Esophagus muscularis mucosa (tissue), 4 donors: Measurements from ENCODE around the gene LEKR1. TPM values are rescaled to one million over a fixed set of nuclear protein-coding genes. Genes with fewer than 3 reads are reported as not detected.
"Not testable (repeated sequence)": the region's sequence is repeated elsewhere in the genome, so short reads cannot be mapped to it uniquely, and the experiment has no call there.

Source experiments
- DNase-seq: peaks from one replicate; pipeline ENCODE4 v3.0.0-alpha.2; 2017; ENCODE audit errors: extremely low spot score
- H3K27ac ChIP-seq, 4 donors: fragments of 200-600 bp; sonication (generic); replicated peaks in 1 of 4; 1 replicate in 3 of 4; 2 replicates in 1 of 4; pipeline ENCODE4 v1.5.1; 2016 to 2019; ENCODE audit warnings: mild to moderate bottlenecking in 1 of 4
- H3K27me3 ChIP-seq, 4 donors: fragments of 200-600 bp; sonication (generic); one replicate each; pipeline versions ENCODE4 v1.5.1 to v1.6.0; 2016 to 2019
- H3K36me3 ChIP-seq, 4 donors: fragments of 200-600 bp; sonication (generic); one replicate each; pipeline ENCODE4 v1.5.1; 2016 to 2019
- H3K4me1 ChIP-seq, 4 donors: fragments of 200-600 bp; sonication (generic); one replicate each; pipeline ENCODE4 v1.5.1; 2016 to 2019
- H3K4me3 ChIP-seq, 4 donors: fragments of 200-600 bp; sonication (generic); 1 replicate in 2 of 4; 2 replicates in 2 of 4; pipeline ENCODE4 v1.5.1; 2016 to 2019; ENCODE audit warnings: mild to moderate bottlenecking in 4 of 4, moderate library complexity in 1 of 4
- H3K9me3 ChIP-seq, 4 donors: fragments of 200-600 bp; sonication (generic); 1 replicate in 3 of 4; 2 replicates in 1 of 4; pipeline ENCODE4 v1.5.1; 2016 to 2019
- EP300 ChIP-seq: sonication (generic); formaldehyde crosslinking; IDR thresholded peaks from one replicate; pipeline ENCODE4 v1.6.1; 2017; ENCODE audit warnings: antibody characterized with exemption
- POLR2A ChIP-seq: fragments of 450-650 bp; IDR thresholded peaks from one replicate; pipeline ENCODE4 v1.6.1; 2017; ENCODE audit warnings: antibody characterized with exemption, moderate library complexity, mild to moderate bottlenecking, low read depth
- POLR2AphosphoS5 ChIP-seq, 2 donors: sonication (generic); formaldehyde crosslinking; IDR thresholded peaks; one replicate each; pipeline ENCODE4 v1.6.1; 2017; ENCODE audit warnings: antibody characterized with exemption in 2 of 2
- WGBS: methylation state at CpG from one replicate; pipeline ENCODE4 v1.1.5; 2018; 5-methylcytosine and 5-hydroxymethylcytosine counted together
- intact Hi-C: fragments of 100-400 bp; cut with DNase I; formaldehyde crosslinking; loops from one replicate; pipeline ENCODE4 v1.15.1; 2023
- total RNA-seq, 4 donors: library from RNA; depleted of rRNA; stranded (reverse); fragments of >200 nt; gene quantifications; one replicate each; pipeline versions ENCODE4 v1.1.0 to v1.2.1, GENCODE V29; 2016
- TF ChIP-seq, protein P1 (sequence below), 3 experiments: fragments of 200-600 bp in 2 of 3; fragments of 450-650 bp in 1 of 3; sonication (generic) in 2 of 3; IDR thresholded peaks; one replicate each; pipeline ENCODE4 v1.5.1; 2017 to 2019; ENCODE audit warnings: antibody characterized with exemption in 3 of 3, mild to moderate bottlenecking in 2 of 3, moderate library complexity in 1 of 3

The LEKR1 gene
- total RNA-seq, 4 donors from 2014 or later = 0.11 to 1.2 (median 0.33) TPM; not detected in 1

- WGBS = 83% methylated on average over 2 of the region's 2 CpGs
- TF ChIP-seq POLR2A = no peak
- TF ChIP-seq POLR2AphosphoS5 (IDR thresholded peaks at IDR 0.05) = no peak
- TF ChIP-seq, protein P1, sequence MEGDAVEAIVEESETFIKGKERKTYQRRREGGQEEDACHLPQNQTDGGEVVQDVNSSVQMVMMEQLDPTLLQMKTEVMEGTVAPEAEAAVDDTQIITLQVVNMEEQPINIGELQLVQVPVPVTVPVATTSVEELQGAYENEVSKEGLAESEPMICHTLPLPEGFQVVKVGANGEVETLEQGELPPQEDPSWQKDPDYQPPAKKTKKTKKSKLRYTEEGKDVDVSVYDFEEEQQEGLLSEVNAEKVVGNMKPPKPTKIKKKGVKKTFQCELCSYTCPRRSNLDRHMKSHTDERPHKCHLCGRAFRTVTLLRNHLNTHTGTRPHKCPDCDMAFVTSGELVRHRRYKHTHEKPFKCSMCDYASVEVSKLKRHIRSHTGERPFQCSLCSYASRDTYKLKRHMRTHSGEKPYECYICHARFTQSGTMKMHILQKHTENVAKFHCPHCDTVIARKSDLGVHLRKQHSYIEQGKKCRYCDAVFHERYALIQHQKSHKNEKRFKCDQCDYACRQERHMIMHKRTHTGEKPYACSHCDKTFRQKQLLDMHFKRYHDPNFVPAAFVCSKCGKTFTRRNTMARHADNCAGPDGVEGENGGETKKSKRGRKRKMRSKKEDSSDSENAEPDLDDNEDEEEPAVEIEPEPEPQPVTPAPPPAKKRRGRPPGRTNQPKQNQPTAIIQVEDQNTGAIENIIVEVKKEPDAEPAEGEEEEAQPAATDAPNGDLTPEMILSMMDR (IDR thresholded peaks at IDR 0.05) = no peak
- TF ChIP-seq EP300 = no peak
- no peaks in the 10 kb centered on the region for H3K27me3 ChIP-seq
- H3K27ac ChIP-seq = no peak overlapping the region
- intact Hi-C loops = no loop called here
- no peak overlapping the region for H3K4me3 ChIP-seq
- no peaks in the 10 kb centered on the region for H3K36me3 ChIP-seq
- no peaks in the 10 kb centered on the region for H3K4me1 ChIP-seq
- H3K9me3 ChIP-seq = no peaks in the 10 kb centered on the region
- DNase-seq = no peak
Measured at GRCh38 chr3:156862338-156862737, 36.2 kb downstream of the LEKR1 start.

- H3K4me1 ChIP-seq = no peaks in the 10 kb centered on the region
- 75% methylated on average over 1 of the region's 2 CpGs for WGBS
- H3K36me3 ChIP-seq = no peaks in the 10 kb centered on the region
- intact Hi-C loops = no loop called here
- no peak for DNase-seq
- TF ChIP-seq EP300 = no peak
- TF ChIP-seq, protein P1 (IDR thresholded peaks at IDR 0.05) = no peak
- no peak for TF ChIP-seq POLR2A
- TF ChIP-seq POLR2AphosphoS5 (IDR thresholded peaks at IDR 0.05) = no peak
- H3K27me3 ChIP-seq = no peaks in the 10 kb centered on the region
- no peaks in the 10 kb centered on the region for H3K9me3 ChIP-seq
- H3K4me3 ChIP-seq = no peak overlapping the region
- H3K27ac ChIP-seq = no peak overlapping the region
Measured at GRCh38 chr3:156865732-156866131, 39.6 kb downstream of the LEKR1 start.

DNA sequence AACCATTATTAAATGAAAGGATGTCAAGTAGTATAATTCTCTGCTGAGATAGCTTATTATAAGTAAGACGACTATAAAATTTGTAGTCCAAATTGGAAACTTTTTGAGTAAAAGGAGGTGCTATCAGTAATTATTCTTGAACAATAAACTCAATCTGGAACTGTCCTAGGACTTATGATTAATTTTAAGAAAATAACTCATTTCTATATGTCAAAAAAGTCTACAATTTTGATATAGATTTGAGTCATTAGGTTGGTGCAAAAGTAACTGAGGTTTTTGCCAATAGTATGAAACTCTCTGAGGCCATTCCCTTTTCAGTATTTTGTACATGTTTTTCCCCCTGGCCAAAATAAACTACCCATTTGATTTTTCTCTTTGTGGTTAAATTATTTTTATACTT is 41.0 kb downstream of the LEKR1 start:
- no peak overlapping the region for H3K4me3 ChIP-seq
- no peak for DNase-seq
- H3K27me3 ChIP-seq = no peaks in the 10 kb centered on the region
- intact Hi-C loops = no loop called here
- H3K36me3 ChIP-seq = no peaks in the 10 kb centered on the region
- TF ChIP-seq POLR2AphosphoS5 (IDR thresholded peaks at IDR 0.05) (no peak), EP300 (no peak), POLR2A (no peak)
- TF ChIP-seq, protein P1 (IDR thresholded peaks at IDR 0.05) = no peak
- no peaks in the 10 kb centered on the region for H3K4me1 ChIP-seq
- H3K27ac ChIP-seq = no peak overlapping the region
- WGBS = 71% methylated on average over 1 of the region's 1 CpG
- H3K9me3 ChIP-seq = peaks cover 0 to 5% (median 0%) of the 10 kb centered on the region in 4 donors

- Histone ChIP-seq H3K4me1 (no peaks in the 10 kb centered on the region), H3K36me3 (no peaks in the 10 kb centered on the region), H3K4me3 (no peak overlapping the region), H3K27me3 (no peaks in the 10 kb centered on the region), H3K9me3 (peaks cover 0 to 5% (median under 1%) of the 10 kb centered on the region in 4 donors), H3K27ac (no peak overlapping the region)
- TF ChIP-seq EP300 = no peak
- TF ChIP-seq, protein P1 (IDR thresholded peaks at IDR 0.05) = no peak
- DNase-seq = no peak
- intact Hi-C loops = no loop called here
- WGBS = 84% methylated on average over 3 of the region's 3 CpGs
Measured at GRCh38 chr3:156867920-156868319, 41.8 kb downstream of the LEKR1 start.

- intact Hi-C loops = no loop called here
- no peak for DNase-seq
- WGBS = 91% methylated on average over 1 of the region's 1 CpG
- Histone ChIP-seq H3K27ac (no peak overlapping the region), H3K4me1 (no peaks in the 10 kb centered on the region), H3K27me3 (no peaks in the 10 kb centered on the region), H3K36me3 (no peaks in the 10 kb centered on the region), H3K9me3 (peaks cover 7 to 37% (median 19%) of the 10 kb centered on the region in 4 donors), H3K4me3 (no peak overlapping the region)
- TF ChIP-seq, protein P1 (IDR thresholded peaks at IDR 0.05) = no peak
- no peak for TF ChIP-seq POLR2A
- no peak for TF ChIP-seq EP300
- TF ChIP-seq POLR2AphosphoS5 (IDR thresholded peaks at IDR 0.05) = no peak
Measured at GRCh38 chr3:156873906-156874305, 47.8 kb downstream of the LEKR1 start.

DNA sequence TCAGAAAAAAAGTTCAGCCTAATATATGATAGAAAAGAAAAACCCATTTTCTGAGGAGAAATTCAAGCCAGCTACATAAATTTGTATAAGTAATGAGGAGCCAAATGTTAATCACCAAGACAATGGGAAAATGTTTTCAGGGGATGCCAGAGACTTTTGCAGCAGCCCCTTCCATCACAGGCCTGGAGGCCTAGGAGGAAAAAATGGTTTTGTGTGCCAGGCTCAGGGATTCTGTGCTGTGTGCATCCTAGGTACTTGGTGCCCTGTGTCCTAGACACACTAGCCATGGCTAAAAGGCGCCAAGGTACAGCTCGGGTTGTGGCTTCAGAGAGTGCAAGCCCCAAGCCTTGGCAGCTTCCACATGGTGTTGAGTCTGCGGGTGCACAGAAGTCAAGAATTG is 53.3 kb downstream of the LEKR1 start:
- intact Hi-C loops, DNase-seq, H3K4me3 ChIP-seq, H3K36me3 ChIP-seq, H3K4me1 ChIP-seq, H3K27me3 ChIP-seq, H3K27ac ChIP-seq: not testable (repeated sequence)
- peaks cover 0 to 30% (median 19%) of the 10 kb centered on the region in 4 donors for H3K9me3 ChIP-seq
- WGBS = 81% methylated on average over 3 of the region's 3 CpGs
